ENCODE measurements around the gene ABCA10.

- TF ChIP-seq POLR2A (IDR thresholded peaks at IDR 0.05; ENCODE audit: low read length), result no peak
- TF ChIP-seq GATA1 (IDR thresholded peaks at IDR 0.05; ENCODE audit: low read depth, low read length), result no peak
Observed at GRCh38 chr17:69134112-69134511, 94.5 kb downstream of the ABCA10 start.
